Ovary (tissue), 9 donors: ENCODE measurements around the gene NRXN2. TPM values are rescaled to one million over a fixed set of nuclear protein-coding genes. Genes with fewer than 3 reads are reported as not detected.

Experiments
- DNase-seq, 5 donors: peaks; one replicate each; pipeline ENCODE4 v3.0.0-alpha.2; 2019 to 2020
- H3K27ac ChIP-seq, 2 donors: fragments of 200-600 bp; one replicate each; pipeline versions ENCODE4 v1.5.1 to v1.8.0; 2019 to 2022
- H3K27me3 ChIP-seq: fragments of 200-600 bp; one replicate; pipeline ENCODE4 v1.8.0; 2022
- H3K36me3 ChIP-seq: fragments of 200-600 bp; sonication (generic); one replicate; pipeline ENCODE4 v1.5.1; 2019
- H3K4me1 ChIP-seq: one replicate; pipeline ENCODE4 v1.8.1; 2013; ENCODE audit warnings: mild to moderate bottlenecking, moderate library complexity; ENCODE audit not compliant: insufficient read depth
- H3K4me3 ChIP-seq: fragments of 200-600 bp; sonication (generic); one replicate; pipeline ENCODE4 v1.5.1; 2017
- H3K9me3 ChIP-seq, 2 donors: fragments of 200-600 bp in 1 of 2; sonication (generic) in 1 of 2; one replicate each; pipeline versions ENCODE4 v1.5.1 to v1.8.1; 2013 to 2019; ENCODE audit warnings: mild to moderate bottlenecking in 1 of 2, moderate library complexity in 1 of 2
- CTCF ChIP-seq, 3 donors: fragments of 450-650 bp in 2 of 3; fragments of 200-600 bp in 1 of 3; IDR thresholded peaks; one replicate each; pipeline versions ENCODE4 v1.5.1 to v1.8.0; 2016 to 2022; ENCODE audit warnings: antibody characterized with exemption in 3 of 3, mild to moderate bottlenecking in 1 of 3
- EP300 ChIP-seq: sonication (generic); formaldehyde crosslinking; IDR thresholded peaks from one replicate; pipeline ENCODE4 v1.6.1; 2017; ENCODE audit warnings: antibody characterized with exemption
- POLR2A ChIP-seq: fragments of 450-650 bp; IDR thresholded peaks from one replicate; pipeline ENCODE4 v1.6.1; 2017; ENCODE audit warnings: antibody characterized with exemption, mild to moderate bottlenecking, moderate library complexity
- WGBS, 3 donors: extraction: QIAGEN DNeasy Blood & Tissue Kit in 1 of 3; methylation state at CpG; one replicate each; pipeline versions ENCODE4 v1.1.5 to v1.1.7; 2013 to 2017; 5-methylcytosine and 5-hydroxymethylcytosine counted together
- intact Hi-C, 4 donors: fragments of 100-400 bp; cut with DNase I; formaldehyde crosslinking; loops; one replicate each; pipeline versions ENCODE4 v1.11.0 to v1.15.1; 2022 to 2023
- polyA plus RNA-seq, 2 donors: library from polyadenylated mRNA; stranded (reverse); fragments of 200-250 nt in 1 of 2; fragments of 350-450 nt in 1 of 2; fragmentation: Illumina TruSeq in 1 of 2; extraction: RNeasy Lipid Tissue Mini Kit (QIAGEN cat#74804) in 1 of 2; gene quantifications; one replicate each; pipeline ENCODE4 v1.2.3, GENCODE V29; 2013 to 2014
- total RNA-seq, 7 donors: library from RNA; depleted of rRNA in 2 of 7; stranded (reverse); fragments of >200 nt in 2 of 7; fragmentation: NEBNext Ultra II Directional in 3 of 7; extraction: Animal tissue kit (Norgen Biotek cat#: 25700) in 3 of 7; gene quantifications; one replicate each; pipeline versions ENCODE4 v1.1.0 to v1.2.4, GENCODE V29; 2016 to 2023
- donor health status: DM: no; HTN: no; CAD: no; lungs with moderate emphysema.
- donor health status: DM: no; HTN: no; CAD: no.
- donor health status: Bipolar disorder and iron deficiency.
- donor health status: DM: yes; HTN: yes; CAD: no.
- donor health status: DM: no; HTN: no; CAD: no.
- donor health status: DM: yes; HTN: yes; CAD: no.

Gene NRXN2
- total and polyA plus RNA-seq, 9 donors = 6.4 to 64.1 (median 19.7) TPM

- H3K4me1 ChIP-seq = peaks cover 14% of the 10 kb centered on the region
- peak in 1 of 5 donors; percentile 17 for DNase-seq
These were observed 34.7 kb upstream of the NRXN2 start for GRCh38 chr11:64757549-64758329.

GRCh38 chr11:64755681-64756361, 32.8 kb upstream of the NRXN2 start:
- H3K36me3 ChIP-seq = no peaks in the 10 kb centered on the region
- peaks cover 12% of the 10 kb centered on the region for H3K4me1 ChIP-seq
- WGBS, 3 donors = 87 to 89% (median 89%) methylated on average over 13 of the region's 13 CpGs
- TF ChIP-seq CTCF (IDR thresholded peaks at IDR 0.05) = no peak
- TF ChIP-seq EP300 = no peak
- no peak for TF ChIP-seq POLR2A
- no peak overlapping the region for H3K27ac ChIP-seq
- peak in 1 of 5 donors; percentile 2 for DNase-seq
- H3K27me3 ChIP-seq = no peaks in the 10 kb centered on the region
- H3K4me3 ChIP-seq = no peak overlapping the region
- H3K9me3 ChIP-seq = no peaks in the 10 kb centered on the region
- intact Hi-C loops = no loop called here

More at GRCh38 chr11:64757549-64758329, 34.7 kb upstream of the NRXN2 start:
- H3K9me3 ChIP-seq = no peaks in the 10 kb centered on the region
- H3K36me3 ChIP-seq = no peaks in the 10 kb centered on the region
- no peak overlapping the region for H3K4me3 ChIP-seq
- WGBS, 3 donors = 80 to 86% (median 82%) methylated on average over 18 to 19 of the region's 19 CpGs
- TF ChIP-seq CTCF (IDR thresholded peaks at IDR 0.05) (no peak), POLR2A (no peak), EP300 (no peak)
- H3K27me3 ChIP-seq = no peaks in the 10 kb centered on the region
- intact Hi-C loops = no loop called here
- no peak overlapping the region for H3K27ac ChIP-seq

- Histone ChIP-seq H3K4me1 (peaks cover 7% of the 10 kb centered on the region), H3K36me3 (no peaks in the 10 kb centered on the region), H3K4me3 (no peak overlapping the region), H3K9me3 (no peaks in the 10 kb centered on the region), H3K27me3 (no peaks in the 10 kb centered on the region), H3K27ac (no peak overlapping the region)
- TF ChIP-seq EP300 (no peak), CTCF (IDR thresholded peaks at IDR 0.05) (no peak), POLR2A (no peak)
- intact Hi-C loops = no loop called here
- WGBS, 3 donors = 91 to 94% (median 94%) methylated on average over 21 of the region's 21 CpGs
- peak in 1 of 5 donors; percentile 13 for DNase-seq
These were observed 32.1 kb upstream of the NRXN2 start for GRCh38 chr11:64754919-64755662.

- intact Hi-C loops = no loop called here
- H3K27ac ChIP-seq = no peak overlapping the region
- H3K4me3 ChIP-seq = no peak overlapping the region
- DNase-seq = peak in 2 of 5 donors; percentile 13 to 15
- WGBS, 3 donors = 51 to 59% (median 58%) methylated on average over 26 of the region's 26 CpGs
- TF ChIP-seq EP300 (no peak), POLR2A (no peak), CTCF (IDR thresholded peaks at IDR 0.05) (no peak)
- H3K4me1 ChIP-seq = peaks cover 2% of the 10 kb centered on the region
- no peaks in the 10 kb centered on the region for H3K36me3 ChIP-seq
- H3K27me3 ChIP-seq = no peaks in the 10 kb centered on the region
- H3K9me3 ChIP-seq = no peaks in the 10 kb centered on the region
These were observed 31.3 kb upstream of the NRXN2 start for GRCh38 chr11:64754124-64754918.
